Natural killer cell (primary cell): ENCODE measurements around the gene MVP. TPM values are rescaled to one million over a fixed set of nuclear protein-coding genes. Genes with fewer than 3 reads are reported as not detected.
"Not testable (repeated sequence)": the region's sequence is repeated elsewhere in the genome, so short reads cannot be mapped to it uniquely, and the experiment has no call there.

Source experiments
- ATAC-seq, 3 donors: fragments of 150-1000 bp in 2 of 3; fragments of 200-7000 bp in 1 of 3; cut with Tn5 transposase; 1 replicate in 1 of 3; 2 replicates in 2 of 3; pipeline ENCODE4 v1.10.0; 2021; ENCODE audit warnings: mild to moderate bottlenecking in 2 of 3, moderate library complexity in 2 of 3
- DNase-seq, 2 donors: peaks; one replicate each; pipeline versions ENCODE4 v3.0.0 to v3.0.0-alpha.2; 2013 to 2021; ENCODE audit warnings: mixed read lengths in 1 of 2
- H3K27ac ChIP-seq: one replicate; pipeline ENCODE4 v1.5.1; 2013; ENCODE audit warnings: mild to moderate bottlenecking, low read length
- H3K27me3 ChIP-seq: one replicate; pipeline ENCODE4 v1.6.1; 2013; ENCODE audit warnings: low read length; ENCODE audit not compliant: control insufficient read depth, insufficient read depth
- H3K36me3 ChIP-seq: one replicate; pipeline ENCODE4 v1.6.1; 2013; ENCODE audit warnings: low read length; ENCODE audit not compliant: control insufficient read depth, insufficient read depth
- H3K4me1 ChIP-seq: one replicate; pipeline ENCODE4 v1.6.1; 2013; ENCODE audit warnings: low read length; ENCODE audit not compliant: control insufficient read depth, insufficient read depth
- H3K4me3 ChIP-seq: one replicate; pipeline ENCODE4 v1.5.1; 2013; ENCODE audit warnings: low read length
- H3K9me3 ChIP-seq: one replicate; pipeline ENCODE4 v1.6.1; 2013; ENCODE audit warnings: low read length; ENCODE audit not compliant: control insufficient read depth, insufficient read depth
- H3K27ac Mint-ChIP-seq, 2 donors: one replicate each; pipeline ENCODE4 v1.8.0; 2022; ENCODE audit warnings: mild to moderate bottlenecking in 2 of 2, mixed read lengths in 2 of 2, moderate library complexity in 1 of 2
- H3K27me3 Mint-ChIP-seq, 2 donors: one replicate each; pipeline ENCODE4 v1.8.0; 2022; ENCODE audit warnings: low read depth in 2 of 2, mixed read lengths in 2 of 2
- H3K36me3 Mint-ChIP-seq: one replicate; pipeline ENCODE4 v1.8.0; 2022; ENCODE audit warnings: mixed read lengths
- H3K4me1 Mint-ChIP-seq, 2 donors: one replicate each; pipeline ENCODE4 v1.8.0; 2022; ENCODE audit warnings: mixed read lengths in 2 of 2
- H3K4me3 Mint-ChIP-seq: one replicate; pipeline ENCODE4 v1.8.0; 2022; ENCODE audit warnings: mild to moderate bottlenecking, moderate library complexity, mixed read lengths
- H3K9me3 Mint-ChIP-seq, 2 donors: one replicate each; pipeline ENCODE4 v1.8.0; 2022; ENCODE audit warnings: mixed read lengths in 2 of 2
- WGBS: methylation state at CpG from one replicate; pipeline ENCODE4 v1.1.7; 2013; ENCODE audit warnings: missing lambda C conversion rate; ENCODE audit not compliant: insufficient coverage; 5-methylcytosine and 5-hydroxymethylcytosine counted together
- intact Hi-C: fragments of 100-400 bp; cut with micrococcal nuclease; formaldehyde crosslinking; loops from one replicate; pipeline ENCODE4 v1.14.2; 2022
- total RNA-seq, 4 donors: library from RNA; stranded (reverse); fragments of 120-200 nt in 1 of 4; gene quantifications; one replicate each; pipeline versions ENCODE4 v1.2.3 to v1.2.4, GENCODE V29; 2013 to 2022
- TF ChIP-seq, protein P1 (sequence below): fragments of 200-600 bp; IDR thresholded peaks from one replicate; pipeline ENCODE4 v1.8.0; 2022; ENCODE audit warnings: antibody characterized with exemption

Gene MVP
- 100 to 1,000 TPM; 154 to 168 (median 163) TPM for total RNA-seq
- total RNA-seq (2013), result 115 TPM

DNA sequence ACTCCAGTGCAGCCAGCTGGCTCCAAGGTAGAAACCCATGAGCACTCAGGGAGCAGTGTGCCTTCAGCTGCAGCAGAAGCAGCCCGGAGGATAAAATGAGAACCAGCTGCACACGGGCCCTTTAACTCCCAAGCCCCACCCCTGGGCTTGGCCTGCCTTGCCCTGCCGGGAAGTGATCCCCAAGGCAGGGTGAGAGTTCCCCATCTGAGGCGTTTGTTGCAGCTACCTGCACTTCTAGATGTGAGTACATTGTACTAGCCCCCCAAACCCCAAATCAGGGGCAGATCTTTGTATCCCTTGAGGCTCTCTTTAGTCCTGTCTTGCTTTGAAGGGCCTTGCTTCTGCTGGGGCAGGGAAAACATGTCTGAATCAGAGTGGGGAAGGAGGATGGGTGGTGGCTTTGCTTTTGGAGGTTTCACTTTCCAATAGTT is at the start of gene MVP:
MVP (plus strand) TSS at position 192 of the 431 bp plus-strand sequence. CDS start 10,088 bp downstream, outside the sequence.
- 0% methylated on average over 4 of the region's 4 CpGs for WGBS
- Histone ChIP-seq H3K36me3 (peaks cover 11% of the 10 kb centered on the region), H3K4me1 (peaks cover 73% of the 10 kb centered on the region), H3K27ac (peak within 1 kb of the TSS; percentile 93), H3K27me3 (no peaks in the 10 kb centered on the region), H3K4me3 (peak within 1 kb of the TSS; percentile 52), H3K9me3 (no peaks in the 10 kb centered on the region)
- peaks cover 5% of the 10 kb centered on the region for H3K36me3 Mint-ChIP-seq
- ATAC-seq, result no peak
- peaks cover 62 to 71% of the 10 kb centered on the region in 2 donors for H3K4me1 Mint-ChIP-seq
- TF ChIP-seq, protein P1, sequence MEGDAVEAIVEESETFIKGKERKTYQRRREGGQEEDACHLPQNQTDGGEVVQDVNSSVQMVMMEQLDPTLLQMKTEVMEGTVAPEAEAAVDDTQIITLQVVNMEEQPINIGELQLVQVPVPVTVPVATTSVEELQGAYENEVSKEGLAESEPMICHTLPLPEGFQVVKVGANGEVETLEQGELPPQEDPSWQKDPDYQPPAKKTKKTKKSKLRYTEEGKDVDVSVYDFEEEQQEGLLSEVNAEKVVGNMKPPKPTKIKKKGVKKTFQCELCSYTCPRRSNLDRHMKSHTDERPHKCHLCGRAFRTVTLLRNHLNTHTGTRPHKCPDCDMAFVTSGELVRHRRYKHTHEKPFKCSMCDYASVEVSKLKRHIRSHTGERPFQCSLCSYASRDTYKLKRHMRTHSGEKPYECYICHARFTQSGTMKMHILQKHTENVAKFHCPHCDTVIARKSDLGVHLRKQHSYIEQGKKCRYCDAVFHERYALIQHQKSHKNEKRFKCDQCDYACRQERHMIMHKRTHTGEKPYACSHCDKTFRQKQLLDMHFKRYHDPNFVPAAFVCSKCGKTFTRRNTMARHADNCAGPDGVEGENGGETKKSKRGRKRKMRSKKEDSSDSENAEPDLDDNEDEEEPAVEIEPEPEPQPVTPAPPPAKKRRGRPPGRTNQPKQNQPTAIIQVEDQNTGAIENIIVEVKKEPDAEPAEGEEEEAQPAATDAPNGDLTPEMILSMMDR, result no peak
- DNase-seq, result peak in 1 of 2 donors; percentile 63
- intact Hi-C loops, result no loop called here
- no peaks in the 10 kb centered on the region for H3K27me3 Mint-ChIP-seq
- H3K4me3 Mint-ChIP-seq, result peak within 1 kb of the TSS; percentile 94
- no peaks in the 10 kb centered on the region for H3K9me3 Mint-ChIP-seq
- peak within 1 kb of the TSS; percentile 93 to 96 for H3K27ac Mint-ChIP-seq

DNA sequence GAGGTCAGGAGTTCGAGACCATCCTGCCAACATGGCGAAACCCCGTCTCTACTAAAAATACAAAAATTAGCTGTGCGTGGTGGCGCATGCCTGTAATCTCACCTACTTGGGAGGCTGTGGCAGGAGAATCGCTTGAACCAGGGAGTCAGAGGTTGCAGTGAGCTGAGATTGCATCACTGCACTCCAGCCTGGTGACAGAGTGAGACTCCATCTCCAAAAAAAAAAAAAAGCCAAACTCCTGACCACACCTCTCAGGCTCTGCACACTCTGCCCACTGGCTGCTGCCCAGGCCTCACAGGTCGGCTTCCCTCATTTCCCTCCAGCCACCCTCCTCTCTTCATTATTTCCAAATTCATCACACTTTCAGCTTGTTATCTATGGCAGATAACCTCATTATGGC is 47.9 kb upstream of the MVP start:
- H3K36me3 Mint-ChIP-seq, H3K4me3 Mint-ChIP-seq, ATAC-seq, DNase-seq, H3K9me3 ChIP-seq, H3K4me1 Mint-ChIP-seq, H3K27ac Mint-ChIP-seq, intact Hi-C loops, H3K27me3 ChIP-seq, H3K27ac ChIP-seq, H3K4me1 ChIP-seq, H3K36me3 ChIP-seq, H3K9me3 Mint-ChIP-seq, H3K4me3 ChIP-seq, H3K27me3 Mint-ChIP-seq: not testable (repeated sequence)
- 94% methylated on average over 7 of the region's 7 CpGs for WGBS

DNA sequence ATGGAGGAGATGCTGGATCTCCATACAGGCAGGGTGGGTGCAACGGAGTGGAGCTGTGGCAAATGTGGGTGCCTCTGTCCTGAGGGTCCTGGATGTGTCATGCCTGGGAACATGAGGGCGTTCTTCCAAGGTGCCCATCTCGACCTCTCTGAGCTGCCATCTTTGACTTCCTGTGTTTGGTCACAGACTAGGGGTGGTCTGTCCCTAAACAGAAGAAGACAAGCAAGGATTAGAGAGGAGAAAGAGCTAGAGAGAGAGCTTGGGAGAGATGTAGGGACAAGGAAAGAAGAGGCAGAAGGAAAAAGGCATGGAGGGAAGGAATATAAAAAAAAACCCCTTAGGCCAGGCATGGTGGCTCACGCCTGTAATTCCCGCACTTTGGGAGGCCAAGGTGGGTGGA is 45.5 kb upstream of the MVP start:
- DNase-seq, result no peak
- Histone ChIP-seq H3K9me3 (no peaks in the 10 kb centered on the region), H3K27ac (no peak overlapping the region), H3K27me3 (no peaks in the 10 kb centered on the region), H3K36me3 (no peaks in the 10 kb centered on the region), H3K4me1 (no peaks in the 10 kb centered on the region), H3K4me3 (no peak overlapping the region)
- Mint-ChIP-seq H3K27ac (no peak overlapping the region), H3K27me3 (no peaks in the 10 kb centered on the region), H3K36me3 (no peaks in the 10 kb centered on the region), H3K4me1 (peaks cover 0 to 5% of the 10 kb centered on the region in 2 donors), H3K9me3 (no peaks in the 10 kb centered on the region), H3K4me3 (no peak overlapping the region)
- 89% methylated on average over 5 of the region's 5 CpGs for WGBS
- intact Hi-C loops, result no loop called here
- TF ChIP-seq, protein P1, result no peak
- ATAC-seq, result no peak

DNA sequence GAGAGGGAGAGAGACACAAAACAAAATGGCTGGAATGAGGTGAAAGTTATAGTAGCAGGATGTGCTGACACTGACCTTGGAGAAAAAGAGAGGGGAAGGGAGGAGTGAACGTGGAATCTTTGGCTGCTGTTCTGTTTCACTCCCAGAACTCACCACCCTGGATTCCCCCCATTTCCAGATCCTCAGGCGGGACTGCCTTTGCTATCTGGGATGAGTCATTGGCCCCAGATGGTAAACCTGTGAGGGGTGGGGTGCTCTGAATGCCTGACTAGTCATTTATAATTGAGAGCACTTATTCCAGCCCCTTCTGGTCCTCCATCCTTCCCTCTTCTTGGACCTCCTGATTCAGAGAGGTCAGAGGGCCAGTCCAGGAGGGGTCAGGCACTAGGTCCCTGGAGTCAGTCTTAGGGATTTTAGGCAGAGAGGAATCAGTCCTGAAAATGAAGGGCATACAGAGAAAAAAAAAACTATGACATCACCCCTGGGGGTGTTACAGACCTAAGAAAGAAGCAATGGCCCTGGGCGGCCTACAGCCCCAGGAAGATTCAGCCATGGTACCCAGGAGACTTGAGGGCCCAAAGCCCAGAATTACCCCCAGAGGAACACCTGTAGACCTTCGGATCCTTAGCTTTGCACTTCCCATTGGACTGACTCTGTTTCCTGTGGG is 44.4 kb upstream of the MVP start:
- intact Hi-C loops, result no loop called here
- no peaks in the 10 kb centered on the region for H3K27me3 Mint-ChIP-seq
- no peak for ATAC-seq
- no peaks in the 10 kb centered on the region for H3K4me1 ChIP-seq
- H3K27ac ChIP-seq, result no peak overlapping the region
- no peak overlapping the region for H3K4me3 ChIP-seq
- TF ChIP-seq, protein P1, result no peak
- no peaks in the 10 kb centered on the region for H3K27me3 ChIP-seq
- no peaks in the 10 kb centered on the region for H3K9me3 Mint-ChIP-seq
- DNase-seq, result no peak
- H3K9me3 ChIP-seq, result no peaks in the 10 kb centered on the region
- H3K36me3 Mint-ChIP-seq, result no peaks in the 10 kb centered on the region
- no peak overlapping the region for H3K4me3 Mint-ChIP-seq
- H3K27ac Mint-ChIP-seq, result no peak overlapping the region
- 93% methylated on average over 2 of the region's 4 CpGs for WGBS
- H3K4me1 Mint-ChIP-seq, result peaks cover 0 to 5% of the 10 kb centered on the region in 2 donors
- H3K36me3 ChIP-seq, result no peaks in the 10 kb centered on the region
